ENCODE data around the gene CLCN5.

The CLCN5 gene

DNA sequence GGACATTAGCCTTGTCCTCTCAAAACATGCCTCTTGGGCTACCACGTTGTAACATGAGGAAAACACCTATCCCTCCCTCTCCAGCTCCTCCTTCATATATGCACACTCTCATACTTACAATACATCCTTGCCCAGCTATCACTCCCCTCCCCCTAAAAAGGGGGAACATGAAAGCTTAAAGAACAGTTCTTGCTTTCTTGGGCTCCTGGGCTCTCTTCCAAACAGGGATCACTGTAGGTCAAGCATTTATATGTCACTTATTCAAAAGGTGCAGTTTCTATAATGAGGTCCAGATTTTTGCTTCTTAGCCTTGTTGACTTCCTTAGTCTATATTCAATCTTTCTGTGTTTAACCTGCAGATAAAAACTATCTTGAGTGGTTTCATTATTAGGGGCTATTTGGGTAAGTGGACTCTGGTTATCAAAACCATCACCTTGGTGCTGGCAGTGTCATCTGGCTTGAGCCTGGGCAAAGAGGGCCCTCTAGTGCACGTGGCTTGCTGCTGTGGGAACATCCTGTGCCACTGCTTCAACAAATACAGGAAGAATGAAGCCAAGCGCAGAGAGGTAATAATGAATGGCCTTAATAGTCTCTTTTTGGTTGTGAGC is 159.0 kb downstream of the CLCN5 start:
- DNase-seq (ENCODE audit: low spot score), result peak; percentile 47

DNA sequence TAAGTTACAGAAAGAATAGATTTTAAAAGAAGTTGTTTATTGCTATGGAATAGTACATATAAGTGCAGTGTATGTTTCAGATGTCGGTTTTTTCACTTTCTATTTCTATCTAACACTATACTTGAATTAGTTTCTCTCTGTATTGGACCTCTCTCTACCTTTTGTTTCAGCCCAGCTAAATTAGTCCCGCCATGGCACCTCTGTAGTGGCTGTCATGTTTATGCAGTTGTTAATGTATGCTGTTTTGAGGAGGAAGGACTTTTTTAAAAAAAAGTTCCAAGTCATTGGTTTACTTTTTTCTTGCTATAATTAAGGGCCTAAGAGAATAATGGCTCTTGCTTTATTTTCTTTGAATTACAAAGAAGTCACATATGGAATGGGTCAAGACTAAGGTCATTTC is 160.3 kb downstream of the CLCN5 start:
- DNase-seq (ENCODE audit: low spot score), result no peak

GRCh38 chrX:50088645-50089044 is 166.2 kb downstream of the CLCN5 start:
- no peak for DNase-seq (ENCODE audit: low spot score)

DNA sequence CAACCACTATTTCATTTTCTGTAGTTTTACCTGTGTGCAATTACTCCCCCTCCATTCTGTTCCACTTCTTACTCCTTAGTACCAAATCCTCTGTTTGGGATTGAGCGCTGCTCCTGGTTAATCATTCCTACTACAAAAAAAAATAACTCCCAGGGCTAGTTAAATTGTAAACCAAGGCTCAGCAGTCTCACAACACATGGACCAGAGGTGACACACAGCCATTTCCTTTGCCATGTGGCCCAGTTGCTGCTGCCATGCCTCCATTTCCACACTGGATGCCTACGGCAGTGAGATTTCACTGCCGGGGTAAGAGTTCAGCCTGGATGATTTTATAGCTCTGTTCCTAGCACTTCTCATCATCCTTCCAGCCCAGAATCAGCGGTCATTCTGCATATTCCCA is 171.2 kb downstream of the CLCN5 start:
- DNase-seq (ENCODE audit: low spot score), result peak; percentile 69

DNA sequence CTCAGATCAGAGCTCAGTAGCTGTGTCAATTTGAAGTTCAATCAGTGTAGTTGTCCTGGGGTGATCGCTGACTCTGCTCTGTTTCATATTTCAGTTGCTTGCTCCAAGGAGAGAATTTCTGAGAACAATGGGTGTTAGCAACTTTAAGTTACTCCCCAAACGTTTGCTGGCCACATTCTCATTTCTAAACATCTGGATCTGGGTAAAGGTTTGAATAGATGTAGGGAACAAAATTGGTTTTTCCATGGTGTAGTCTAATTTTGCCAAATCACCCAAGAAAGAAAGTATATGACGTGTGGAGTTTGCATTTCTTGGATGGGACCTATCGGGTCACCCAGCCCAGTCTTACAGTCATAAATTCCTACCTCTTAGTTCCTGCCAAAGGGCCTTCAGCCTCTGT is 174.7 kb downstream of the CLCN5 start:
- DNase-seq (ENCODE audit: low spot score), result no peak

- no peak for DNase-seq (ENCODE audit: low spot score)
Observed at GRCh38 chrX:50098241-50098640, 175.8 kb downstream of the CLCN5 start.

GRCh38 chrX:50098749-50099148 is 176.4 kb downstream of the CLCN5 start:
- no peak for DNase-seq (ENCODE audit: low spot score)

DNA sequence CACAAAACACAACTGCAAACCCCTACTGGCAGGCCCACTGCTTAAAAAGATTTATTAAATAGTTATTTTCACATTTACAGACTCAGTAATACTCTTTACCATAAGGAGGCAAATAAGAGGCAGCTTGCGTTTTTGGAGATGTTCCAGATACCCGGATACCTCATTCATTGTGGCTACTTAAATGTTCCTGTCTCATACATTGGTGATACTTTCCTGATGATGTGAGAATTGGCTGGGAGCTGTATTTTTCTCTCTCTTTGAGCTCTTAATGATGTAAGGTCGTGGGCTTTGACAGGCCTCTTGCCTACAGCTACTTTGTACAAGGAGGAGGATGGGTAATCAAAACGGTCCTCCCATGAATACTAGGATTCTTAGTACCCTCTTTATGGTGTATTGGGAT is 176.9 kb downstream of the CLCN5 start:
- no peak for DNase-seq (ENCODE audit: low spot score)

GRCh38 chrX:50100188-50100587 is 177.8 kb downstream of the CLCN5 start:
- DNase-seq (ENCODE audit: low spot score), result peak; percentile 15

GRCh38 chrX:50103176-50103575 is 180.8 kb downstream of the CLCN5 start:
- DNase-seq (ENCODE audit: low spot score), result no peak

- no peak for DNase-seq (ENCODE audit: low spot score)
Observed at GRCh38 chrX:50103866-50104566, 181.6 kb downstream of the CLCN5 start.

- DNase-seq (ENCODE audit: low spot score), result no peak
Observed at GRCh38 chrX:50106051-50106675, 183.8 kb downstream of the CLCN5 start.

- DNase-seq (ENCODE audit: low spot score), result no peak
Observed at GRCh38 chrX:50107470-50107869, 185.1 kb downstream of the CLCN5 start.

GRCh38 chrX:50108264-50108663 is 185.9 kb downstream of the CLCN5 start:
- DNase-seq (ENCODE audit: low spot score), result no peak

- DNase-seq (ENCODE audit: low spot score), result peak; percentile 4
Observed at GRCh38 chrX:50111742-50112141, 189.3 kb downstream of the CLCN5 start.

- no peak for DNase-seq (ENCODE audit: low spot score)
Observed at GRCh38 chrX:50114113-50114512, 191.7 kb downstream of the CLCN5 start.

DNA sequence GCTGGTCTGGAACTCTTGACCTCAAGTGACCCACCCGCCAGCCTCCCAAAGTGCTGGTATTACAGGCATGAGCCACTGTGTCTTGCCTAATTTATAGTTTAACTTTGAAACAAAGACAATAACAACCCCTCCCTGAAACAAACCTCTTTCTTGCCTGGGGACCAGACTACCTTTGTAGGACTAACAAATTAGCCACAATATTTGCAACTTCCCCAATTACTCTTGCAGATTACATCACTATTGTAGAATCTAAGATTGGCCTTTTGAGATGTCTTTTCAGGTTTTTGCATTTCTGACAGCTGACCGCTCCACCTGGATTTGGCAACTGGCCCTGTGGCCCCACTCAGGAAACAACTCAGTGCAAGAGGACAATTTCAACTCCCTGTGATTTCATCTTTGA is 193.6 kb downstream of the CLCN5 start:
- no peak for DNase-seq (ENCODE audit: low spot score)

DNA sequence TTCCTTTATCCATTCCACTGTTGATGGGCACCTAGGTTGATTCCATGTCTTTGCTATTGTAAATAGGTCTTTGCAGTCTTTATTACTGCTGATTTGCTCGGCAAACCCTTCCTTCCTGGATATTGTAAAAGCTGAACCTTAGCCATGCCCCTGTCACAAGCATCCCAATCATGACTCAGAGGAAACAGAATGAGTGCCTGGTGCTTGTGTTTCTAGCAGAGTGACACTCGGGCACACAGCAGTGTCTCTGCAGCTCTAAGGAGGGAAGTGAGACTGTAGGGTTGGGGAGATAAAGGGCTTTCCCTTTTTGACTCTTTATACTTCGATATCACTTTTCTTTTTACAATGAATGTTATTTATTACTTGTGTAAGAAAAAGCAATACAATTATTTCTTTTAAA is 195.1 kb downstream of the CLCN5 start:
- no peak for DNase-seq (ENCODE audit: low spot score)

DNA sequence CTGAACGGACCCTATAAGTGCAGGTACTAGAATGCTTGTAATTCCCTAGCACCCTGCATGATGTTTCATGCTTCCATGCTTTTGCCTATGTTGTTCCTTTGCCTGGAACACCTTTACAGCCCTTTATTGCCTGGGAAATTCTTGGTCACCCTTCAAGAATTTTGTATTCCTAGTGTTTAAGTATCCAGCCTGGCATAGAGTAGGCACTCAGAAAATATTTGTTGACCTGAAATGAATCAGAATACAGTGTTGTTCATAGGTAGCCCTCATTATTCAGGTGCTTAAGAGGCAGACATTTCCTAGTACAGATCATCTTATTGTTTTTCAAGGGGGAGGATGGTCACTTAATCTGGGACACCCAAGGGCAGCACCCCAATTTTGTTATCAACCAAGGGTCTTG is 203.1 kb downstream of the CLCN5 start:
- DNase-seq (ENCODE audit: low spot score), result no peak

GRCh38 chrX:50147972-50148371 is 225.6 kb downstream of the CLCN5 start:
- DNase-seq (ENCODE audit: low spot score), result no peak

All from kidney tubule cell (primary cell).